K562 (cell line): ENCODE data around the gene MEFV. TPM values are rescaled to one million over a fixed set of nuclear protein-coding genes. Genes with fewer than 3 reads are reported as not detected.

Source experiments
- HDAC2 ChIP-seq: fragments of 450-650 bp; IDR thresholded peaks from 2 replicates; pipeline ENCODE4 v1.6.1; 2016; ENCODE audit warnings: mild to moderate bottlenecking
- HDAC6 ChIP-seq: IDR thresholded peaks from 2 replicates; pipeline ENCODE4 v1.6.1; 2012; ENCODE audit warnings: low read depth, mild to moderate bottlenecking, control low read depth, inconsistent platforms, low read length, moderate library complexity
- KLF10 ChIP-seq: fragments of 250-450 bp; sonication (Bioruptor Pico); IDR thresholded peaks from 2 replicates; pipeline ENCODE4 v1.6.1; 2021; ENCODE audit warnings: matching md5 sums
- NFYB ChIP-seq: IDR thresholded peaks from 2 replicates; pipeline ENCODE4 v1.6.1; 2011; ENCODE audit warnings: mild to moderate bottlenecking, moderate library complexity; ENCODE audit not compliant: insufficient read length; ENCODE audit errors: extremely low read depth
- NR1H2 ChIP-seq: sonication (generic); formaldehyde crosslinking; IDR thresholded peaks from 2 replicates; pipeline ENCODE4 v1.4.0; 2020; ENCODE audit warnings: mild to moderate bottlenecking, missing genetic modification reagents
- THRAP3 ChIP-seq: fragments of 450-650 bp; IDR thresholded peaks from 2 replicates; pipeline ENCODE4 v1.6.1; 2016; ENCODE audit warnings: mild to moderate bottlenecking, inconsistent platforms, borderline replicate concordance
- VEZF1 ChIP-seq: fragments of 200-800 bp; sonication (Bioruptor generic); IDR thresholded peaks from 2 replicates; pipeline ENCODE4 v1.6.1; 2017; ENCODE audit warnings: missing genetic modification characterization, missing compliant biosample characterization
- ZNF3 ChIP-seq: fragments of 250-450 bp; sonication (Bioruptor Pico); IDR thresholded peaks from 2 replicates; pipeline ENCODE4 v1.5.0; 2021; ENCODE audit warnings: mild to moderate bottlenecking, moderate library complexity
- ZNF696 ChIP-seq: fragments of 250-450 bp; sonication (Bioruptor Pico); conservative IDR thresholded peaks from 2 replicates; pipeline ENCODE4 v1.4.0; 2020; ENCODE audit warnings: mild to moderate bottlenecking, moderate library complexity
- ZNF766 ChIP-seq: fragments of 200-800 bp; sonication (Bioruptor generic); conservative IDR thresholded peaks from 2 replicates; pipeline ENCODE4 v1.6.1; 2016; ENCODE audit warnings: missing genetic modification characterization, missing compliant biosample characterization
- polyA plus RNA-seq, 8 experiments: library from polyadenylated mRNA; depleted of rRNA in 4 of 8; stranded (reverse) in 5 of 8; unstranded in 3 of 8; fragments of >200 nt; fragmentation: Nextera tagmentation in 2 of 8; fragmentation: Illumina TruSeq in 1 of 8; extraction: Ambion mirVana in 2 of 8; extraction: Trizol in 1 of 8; gene quantifications; 2 replicates each; pipeline versions ENCODE4 v1.2.1 to v1.2.3, GENCODE V29; 2011 to 2014; ENCODE audit warnings: inconsistent platforms in 1 of 8, missing spikeins in 1 of 8
- total RNA-seq, 7 experiments: library from RNA; depleted of rRNA in 6 of 7; stranded (reverse); fragments of >200 nt in 6 of 7; fragmentation: Illumina TruSeq in 2 of 7; extraction: Trizol in 2 of 7; gene quantifications; 2 replicates each; pipeline versions ENCODE4 v1.2.1 to v1.2.3, GENCODE V29; 2011 to 2021; ENCODE audit warnings: low replicate concordance in 1 of 7
- TF ChIP-seq, protein P1 (sequence below), 3 experiments: fragments of 200-800 bp in 1 of 3; fragments of 250-450 bp in 1 of 3; fragments of 450-650 bp in 1 of 3; sonication (Bioruptor Pico) in 1 of 3; sonication (Bioruptor generic) in 1 of 3; formaldehyde crosslinking in 1 of 3; IDR thresholded peaks; 2 replicates each; pipeline versions ENCODE4 v1.6.1 to v1.8.0; 2016 to 2022; ENCODE audit warnings: mild to moderate bottlenecking in 2 of 3, missing genetic modification characterization in 2 of 3, missing compliant biosample characterization in 1 of 3, moderate library complexity in 1 of 3
- TF ChIP-seq, protein P2 (sequence below): sonication (generic); formaldehyde crosslinking; IDR thresholded peaks from 2 replicates; pipeline ENCODE4 v1.8.0; 2023; ENCODE audit warnings: mild to moderate bottlenecking, missing genetic modification reagents

The MEFV gene
- total and polyA plus RNA-seq, 9 of the 15 experiments (the other 6 are each of a cell fraction or from before 2014, with no cell fraction given): 0.14 TPM; not detected in 8

GRCh38 chr16:3234857-3235561 lies 21.4 kb downstream of the MEFV start, which contains the start of gene ZNF200 (continued):
- TF ChIP-seq, protein P1, sequence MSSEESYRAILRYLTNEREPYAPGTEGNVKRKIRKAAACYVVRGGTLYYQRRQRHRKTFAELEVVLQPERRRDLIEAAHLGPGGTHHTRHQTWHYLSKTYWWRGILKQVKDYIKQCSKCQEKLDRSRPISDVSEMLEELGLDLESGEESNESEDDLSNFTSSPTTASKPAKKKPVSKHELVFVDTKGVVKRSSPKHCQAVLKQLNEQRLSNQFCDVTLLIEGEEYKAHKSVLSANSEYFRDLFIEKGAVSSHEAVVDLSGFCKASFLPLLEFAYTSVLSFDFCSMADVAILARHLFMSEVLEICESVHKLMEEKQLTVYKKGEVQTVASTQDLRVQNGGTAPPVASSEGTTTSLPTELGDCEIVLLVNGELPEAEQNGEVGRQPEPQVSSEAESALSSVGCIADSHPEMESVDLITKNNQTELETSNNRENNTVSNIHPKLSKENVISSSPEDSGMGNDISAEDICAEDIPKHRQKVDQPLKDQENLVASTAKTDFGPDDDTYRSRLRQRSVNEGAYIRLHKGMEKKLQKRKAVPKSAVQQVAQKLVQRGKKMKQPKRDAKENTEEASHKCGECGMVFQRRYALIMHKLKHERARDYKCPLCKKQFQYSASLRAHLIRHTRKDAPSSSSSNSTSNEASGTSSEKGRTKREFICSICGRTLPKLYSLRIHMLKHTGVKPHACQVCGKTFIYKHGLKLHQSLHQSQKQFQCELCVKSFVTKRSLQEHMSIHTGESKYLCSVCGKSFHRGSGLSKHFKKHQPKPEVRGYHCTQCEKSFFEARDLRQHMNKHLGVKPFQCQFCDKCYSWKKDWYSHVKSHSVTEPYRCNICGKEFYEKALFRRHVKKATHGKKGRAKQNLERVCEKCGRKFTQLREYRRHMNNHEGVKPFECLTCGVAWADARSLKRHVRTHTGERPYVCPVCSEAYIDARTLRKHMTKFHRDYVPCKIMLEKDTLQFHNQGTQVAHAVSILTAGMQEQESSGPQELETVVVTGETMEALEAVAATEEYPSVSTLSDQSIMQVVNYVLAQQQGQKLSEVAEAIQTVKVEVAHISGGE (CRISPR knock-in tag; IDR thresholded peaks at IDR 0.05): peak in 1 of 3 experiments; percentile 55; a peak in 1 of 6 replicates
- TF ChIP-seq, protein P2, sequence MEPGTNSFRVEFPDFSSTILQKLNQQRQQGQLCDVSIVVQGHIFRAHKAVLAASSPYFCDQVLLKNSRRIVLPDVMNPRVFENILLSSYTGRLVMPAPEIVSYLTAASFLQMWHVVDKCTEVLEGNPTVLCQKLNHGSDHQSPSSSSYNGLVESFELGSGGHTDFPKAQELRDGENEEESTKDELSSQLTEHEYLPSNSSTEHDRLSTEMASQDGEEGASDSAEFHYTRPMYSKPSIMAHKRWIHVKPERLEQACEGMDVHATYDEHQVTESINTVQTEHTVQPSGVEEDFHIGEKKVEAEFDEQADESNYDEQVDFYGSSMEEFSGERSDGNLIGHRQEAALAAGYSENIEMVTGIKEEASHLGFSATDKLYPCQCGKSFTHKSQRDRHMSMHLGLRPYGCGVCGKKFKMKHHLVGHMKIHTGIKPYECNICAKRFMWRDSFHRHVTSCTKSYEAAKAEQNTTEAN (CRISPR knock-in tag): no peak
- TF ChIP-seq ZNF766 (0 out of 2 replicates have a peak, but pooled peaks have one; percentile 42), VEZF1 (CRISPR knock-in tag) (peak; percentile 94), NR1H2 (0 out of 2 replicates have a peak, but pooled peaks have one; percentile 51), NFYB (no peak), THRAP3 (peak; percentile 100), ZNF696 (CRISPR knock-in tag) (no peak), HDAC6 (no peak), ZNF3 (no peak), KLF10 (no peak), HDAC2 (0 out of 2 replicates have a peak, but pooled peaks have one; percentile 68)
